Activated B cell treated with CpG ODN at 0.5 μM for 24 hours (primary cell): ENCODE results near the gene RAPSN. TPM values are rescaled to one million over a fixed set of nuclear protein-coding genes. Genes with fewer than 3 reads are reported as not detected.
A peak's percentile ranks its signal among the peaks of the same experiment; 100 is the strongest.

Source experiments
- ATAC-seq: fragments of 200-7000 bp; cut with Tn5 transposase; one replicate; pipeline ENCODE4 v1.10.0; 2021; ENCODE audit warnings: low read depth, mild to moderate bottlenecking, moderate library complexity
- CTCF ChIA-PET: fragments of 350-600 bp; sonication (Branson Sonifier 250); formaldehyde crosslinking; loops from one replicate; lab custom pipeline; 2021; ENCODE audit warnings: antibody characterized with exemption; lab: Charles Lee
- POLR2A ChIA-PET: fragments of 350-600 bp; sonication (Branson Sonifier 250); formaldehyde crosslinking; loops from one replicate; lab custom pipeline; 2021; ENCODE audit warnings: antibody characterized with exemption; lab: Charles Lee
- DNase-seq: peaks from one replicate; pipeline ENCODE4 v3.0.0; 2022
- H3K27ac Mint-ChIP-seq: one replicate; pipeline ENCODE4 v1.8.0; 2020; ENCODE audit warnings: mixed read lengths
- H3K27me3 Mint-ChIP-seq: one replicate; pipeline ENCODE4 v1.8.0; 2021; ENCODE audit warnings: mixed read lengths
- H3K36me3 Mint-ChIP-seq: one replicate; pipeline ENCODE4 v1.8.0; 2021; ENCODE audit warnings: low read depth, mixed read lengths
- H3K4me1 Mint-ChIP-seq: one replicate; pipeline ENCODE4 v1.8.0; 2021; ENCODE audit warnings: mixed read lengths
- H3K4me3 Mint-ChIP-seq: one replicate; pipeline ENCODE4 v1.8.0; 2020; ENCODE audit warnings: mild to moderate bottlenecking, mixed read lengths
- H3K9me3 Mint-ChIP-seq: one replicate; pipeline ENCODE4 v1.8.0; 2020; ENCODE audit warnings: mixed read lengths
- intact Hi-C: fragments of 100-400 bp; cut with micrococcal nuclease; formaldehyde crosslinking; loops from one replicate; pipeline ENCODE4 v1.15.1; 2024
- total RNA-seq: library from RNA; stranded (reverse); gene quantifications from 2 replicates; pipeline ENCODE4 v1.2.3, GENCODE V29; 2022
- TF ChIP-seq, protein P1 (sequence below): fragments of 200-600 bp; IDR thresholded peaks from one replicate; pipeline ENCODE4 v1.8.0; 2022; ENCODE audit warnings: antibody characterized with exemption, mild to moderate bottlenecking

RAPSN gene
- total RNA-seq, 1 donor from 2014 or later: 3.5 TPM

DNA sequence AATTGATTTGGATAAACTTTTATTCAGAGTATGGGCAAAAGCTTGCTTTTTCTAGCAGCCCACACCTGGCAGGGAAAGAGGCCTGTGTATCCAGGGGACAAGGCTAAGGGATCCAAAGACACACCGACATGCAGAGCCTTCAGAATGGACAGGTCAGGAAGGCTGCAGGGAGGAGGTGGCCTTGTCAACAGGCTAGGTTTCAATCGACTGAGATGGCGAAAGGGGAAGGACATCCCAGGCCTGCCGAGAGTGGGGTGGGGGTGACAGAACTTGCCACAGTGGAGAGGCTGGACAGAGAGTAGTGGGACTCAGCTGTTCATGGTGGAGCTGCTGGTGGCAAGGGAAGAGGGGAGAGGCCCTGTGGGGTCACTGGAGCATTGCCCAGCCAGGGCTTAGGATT, 45.8 kb downstream of the RAPSN start:
- ChIA-PET POLR2A (interaction anchor here (1.3 to 7.6 kb wide), 3 partner anchors 11 to 189 kb away, joined by 4 to 106 read pairs (median 34); partner anchors contain the start of genes DDB2 and SPI1), CTCF (interaction anchor here (2.3 kb wide), 1 partner anchor 30 kb away, joined by 22 read pairs; no protein-coding TSS in a partner anchor)
- intact Hi-C loops: loop anchor here (10.0 kb wide), 2 partner anchors 452 to 698 kb away; partner anchors contain the start of genes ARHGAP1 and ZNF408
- H3K4me3 Mint-ChIP-seq: no peak overlapping the region
- DNase-seq (no peak), ATAC-seq (no peak)
- TF ChIP-seq, protein P1, sequence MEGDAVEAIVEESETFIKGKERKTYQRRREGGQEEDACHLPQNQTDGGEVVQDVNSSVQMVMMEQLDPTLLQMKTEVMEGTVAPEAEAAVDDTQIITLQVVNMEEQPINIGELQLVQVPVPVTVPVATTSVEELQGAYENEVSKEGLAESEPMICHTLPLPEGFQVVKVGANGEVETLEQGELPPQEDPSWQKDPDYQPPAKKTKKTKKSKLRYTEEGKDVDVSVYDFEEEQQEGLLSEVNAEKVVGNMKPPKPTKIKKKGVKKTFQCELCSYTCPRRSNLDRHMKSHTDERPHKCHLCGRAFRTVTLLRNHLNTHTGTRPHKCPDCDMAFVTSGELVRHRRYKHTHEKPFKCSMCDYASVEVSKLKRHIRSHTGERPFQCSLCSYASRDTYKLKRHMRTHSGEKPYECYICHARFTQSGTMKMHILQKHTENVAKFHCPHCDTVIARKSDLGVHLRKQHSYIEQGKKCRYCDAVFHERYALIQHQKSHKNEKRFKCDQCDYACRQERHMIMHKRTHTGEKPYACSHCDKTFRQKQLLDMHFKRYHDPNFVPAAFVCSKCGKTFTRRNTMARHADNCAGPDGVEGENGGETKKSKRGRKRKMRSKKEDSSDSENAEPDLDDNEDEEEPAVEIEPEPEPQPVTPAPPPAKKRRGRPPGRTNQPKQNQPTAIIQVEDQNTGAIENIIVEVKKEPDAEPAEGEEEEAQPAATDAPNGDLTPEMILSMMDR: no peak
- H3K4me1 Mint-ChIP-seq: peaks cover 45% of the 10 kb centered on the region
- no peaks in the 10 kb centered on the region for H3K27me3 Mint-ChIP-seq
- peaks cover 2% of the 10 kb centered on the region for H3K36me3 Mint-ChIP-seq
- no peaks in the 10 kb centered on the region for H3K9me3 Mint-ChIP-seq
- H3K27ac Mint-ChIP-seq: peak overlapping the region; percentile 32

DNA sequence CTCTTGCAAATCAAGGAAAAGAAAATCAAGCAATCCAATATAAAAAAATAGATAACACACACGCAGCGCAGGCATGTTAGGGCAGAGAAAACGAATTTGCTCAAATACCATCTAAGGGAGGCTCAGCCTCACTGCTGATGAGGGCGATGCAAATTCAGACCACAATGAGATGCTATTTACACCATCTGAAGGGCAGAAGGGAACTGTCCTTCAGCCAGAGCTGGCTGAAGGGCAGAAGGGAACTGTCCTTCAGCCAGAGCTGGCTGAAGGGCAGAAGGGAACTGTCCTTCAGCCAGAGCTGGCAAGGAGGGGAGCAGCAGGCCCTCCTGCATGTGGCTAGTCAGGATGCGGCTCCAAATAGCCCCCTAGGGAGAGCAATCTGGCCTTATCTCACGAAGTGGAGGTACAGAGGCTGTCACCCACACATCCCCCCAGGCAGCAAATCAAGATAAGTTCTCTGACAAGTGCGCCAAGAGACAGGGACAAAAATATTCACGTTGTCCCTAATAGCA, 48.1 kb downstream of the RAPSN start:
- peaks cover 40% of the 10 kb centered on the region for H3K4me1 Mint-ChIP-seq
- intact Hi-C loops: loop anchor here (1.0 to 10.0 kb wide), 8 partner anchors 7 to 696 kb away; partner anchors contain the start of genes ARHGAP1, PSMC3, SLC39A13 and SPI1
- peak overlapping the region; percentile 95 for H3K27ac Mint-ChIP-seq
- peak overlapping the region; percentile 88 for H3K4me3 Mint-ChIP-seq
- CTCF ChIA-PET: interaction anchor here (3.0 kb wide), 1 partner anchor 27 kb away, joined by 24 read pairs; no protein-coding TSS in a partner anchor
- TF ChIP-seq, protein P1: no peak
- no peaks in the 10 kb centered on the region for H3K27me3 Mint-ChIP-seq
- DNase-seq (no peak), ATAC-seq (peak; percentile 65)
- H3K36me3 Mint-ChIP-seq: no peaks in the 10 kb centered on the region
- POLR2A ChIA-PET: interaction anchor here (0.6 to 7.6 kb wide), 13 partner anchors 7 to 186 kb away, joined by 3 to 106 read pairs (median 4); partner anchors contain the start of genes ACP2, DDB2, PSMC3 and SLC39A13
- no peaks in the 10 kb centered on the region for H3K9me3 Mint-ChIP-seq

DNA sequence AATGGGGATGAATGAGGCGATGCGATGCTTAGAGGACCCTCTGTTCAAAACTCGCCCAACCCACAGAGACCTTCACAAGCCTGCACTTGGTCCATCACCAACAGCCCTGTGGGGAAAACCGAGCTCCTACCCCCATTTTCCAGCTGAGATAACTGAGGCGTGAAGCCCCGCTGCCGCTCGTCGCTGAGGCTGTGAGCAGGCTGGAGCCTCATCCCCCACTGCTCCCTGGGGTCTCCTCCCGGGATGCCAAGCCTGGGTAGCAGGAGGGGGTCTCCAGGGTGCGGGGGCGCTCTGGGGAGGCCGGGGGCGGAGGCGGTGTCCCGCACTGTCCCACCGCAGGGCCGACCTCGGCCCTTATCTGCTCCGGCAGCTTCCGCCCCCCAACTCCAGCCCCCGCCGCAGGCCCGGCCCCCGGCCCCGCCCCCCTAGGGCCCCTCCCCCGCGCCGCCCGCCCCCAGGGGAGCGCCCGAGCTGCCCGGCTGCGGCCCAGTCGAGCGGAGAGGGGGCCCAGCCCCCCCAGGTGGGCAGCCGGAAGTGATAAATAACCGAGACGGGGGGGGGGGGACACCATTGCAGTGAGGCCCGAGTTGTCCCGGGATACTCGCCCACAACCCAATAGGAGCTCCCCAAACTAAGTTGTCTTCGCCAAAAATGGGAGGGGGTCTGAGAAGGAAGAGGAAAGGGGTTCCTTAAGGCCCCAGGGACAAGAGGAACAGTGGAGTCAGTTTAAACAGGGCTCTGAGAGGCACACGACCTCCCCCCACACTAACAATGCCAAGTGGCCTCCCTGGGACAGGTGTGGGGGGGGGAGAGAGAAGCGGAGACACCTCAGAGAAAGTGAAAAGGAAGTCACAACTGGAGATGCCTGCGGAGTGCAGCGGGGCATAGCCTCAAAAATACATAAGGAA, 48.8 kb downstream of the RAPSN start:
- CTCF ChIA-PET: interaction anchor here (1.1 to 3.0 kb wide), 4 partner anchors 10 to 26 kb away, joined by 5 to 24 read pairs (median 7); partner anchors contain the start of gene SPI1
- H3K27me3 Mint-ChIP-seq: no peaks in the 10 kb centered on the region
- no peaks in the 10 kb centered on the region for H3K9me3 Mint-ChIP-seq
- intact Hi-C loops: loop anchor here (1.0 to 10.0 kb wide), 8 partner anchors 8 to 695 kb away; partner anchors contain the start of genes ARHGAP1, PSMC3, SLC39A13 and SPI1
- ATAC-seq: peak; percentile 79
- H3K4me1 Mint-ChIP-seq: peaks cover 47% of the 10 kb centered on the region
- POLR2A ChIA-PET: interaction anchor here (0.6 to 7.6 kb wide), 17 partner anchors 8 to 185 kb away, joined by 3 to 106 read pairs (median 4); partner anchors contain the start of genes ACP2, DDB2, KBTBD4 and PSMC3
- TF ChIP-seq, protein P1: no peak
- H3K36me3 Mint-ChIP-seq: no peaks in the 10 kb centered on the region
- H3K4me3 Mint-ChIP-seq: peak overlapping the region; percentile 88
- peak overlapping the region; percentile 95 for H3K27ac Mint-ChIP-seq
- DNase-seq: peak; percentile 56

DNA sequence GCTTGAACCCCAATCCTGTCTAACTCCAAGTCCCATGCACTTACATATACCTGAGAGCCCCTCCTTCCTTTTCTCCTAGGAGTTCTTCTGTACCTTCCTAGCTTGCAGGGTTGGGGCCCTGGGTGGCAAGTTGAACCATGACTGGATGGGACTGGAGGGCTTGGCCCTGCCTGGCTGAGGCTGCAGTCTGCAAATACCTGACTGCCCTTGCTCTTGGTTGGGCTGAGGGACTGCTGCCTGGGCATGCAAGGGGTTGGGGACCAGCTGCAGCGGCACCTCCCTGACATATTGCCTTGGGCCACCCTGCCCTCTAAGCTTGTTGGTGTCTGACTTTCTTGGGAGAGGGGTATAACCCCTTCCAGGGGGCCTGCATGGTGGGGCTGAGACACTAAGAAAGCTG, 50.4 kb downstream of the RAPSN start:
- no peak for DNase-seq
- H3K9me3 Mint-ChIP-seq: no peaks in the 10 kb centered on the region
- ATAC-seq: no peak
- TF ChIP-seq, protein P1: no peak
- H3K27ac Mint-ChIP-seq: peak overlapping the region; percentile 53
- ChIA-PET POLR2A (interaction anchor here (0.7 to 7.6 kb wide), 5 partner anchors 10 to 184 kb away, joined by 5 to 106 read pairs (median 21); partner anchors contain the start of genes DDB2, SLC39A13 and SPI1), CTCF (interaction anchor here (1.3 to 3.0 kb wide), 3 partner anchors 13 to 25 kb away, joined by 6 to 24 read pairs (median 8); partner anchors contain the start of gene SPI1)
- no peaks in the 10 kb centered on the region for H3K27me3 Mint-ChIP-seq
- H3K4me3 Mint-ChIP-seq: peak overlapping the region; percentile 15
- H3K36me3 Mint-ChIP-seq: no peaks in the 10 kb centered on the region
- intact Hi-C loops: no loop called here
- H3K4me1 Mint-ChIP-seq: peaks cover 61% of the 10 kb centered on the region
